Neuronal stem cell (in vitro differentiated cells): ENCODE measurements around the gene RAD9A.

ENCODE experiments used
- DNase-seq: peaks from one replicate; pipeline ENCODE4 v3.0.0-alpha.2; 2013; ENCODE audit warnings: low spot score
- H2AFZ ChIP-seq: one replicate; pipeline ENCODE4 v1.6.1; 2013; ENCODE audit warnings: mild to moderate bottlenecking, low read length, inconsistent platforms
- H2AK5ac ChIP-seq: 2 replicates; pipeline ENCODE4 v1.6.1; 2013; ENCODE audit warnings: low read depth, mild to moderate bottlenecking, inconsistent platforms, low read length, moderate library complexity, mixed read lengths
- H2BK120ac ChIP-seq: 2 replicates; pipeline ENCODE4 v1.6.1; 2013; ENCODE audit warnings: low read depth, mild to moderate bottlenecking, inconsistent platforms, low read length, moderate library complexity, mixed read lengths
- H2BK12ac ChIP-seq: one replicate; pipeline ENCODE4 v1.6.1; 2013; ENCODE audit warnings: low read length, inconsistent platforms
- H2BK15ac ChIP-seq: 2 replicates; pipeline ENCODE4 v1.6.1; 2013; ENCODE audit warnings: mild to moderate bottlenecking, low read length, inconsistent platforms, mixed read lengths
- H2BK5ac ChIP-seq: one replicate; pipeline ENCODE4 v1.6.1; 2013; ENCODE audit warnings: inconsistent platforms, mild to moderate bottlenecking, low read length, moderate library complexity
- H3K14ac ChIP-seq: one replicate; pipeline ENCODE4 v1.6.1; 2013; ENCODE audit warnings: low read length, inconsistent platforms
- H3K18ac ChIP-seq: 2 replicates; pipeline ENCODE4 v1.6.1; 2013; ENCODE audit warnings: low read length, inconsistent platforms
- H3K23ac ChIP-seq: 2 replicates; pipeline ENCODE4 v1.6.1; 2013; ENCODE audit warnings: low read depth, mild to moderate bottlenecking, mixed read lengths, low read length, inconsistent platforms; ENCODE audit not compliant: poor library complexity
- H3K27ac ChIP-seq: replicated peaks from 3 replicates; pipeline ENCODE4 v1.5.1; 2013; ENCODE audit warnings: low read length, inconsistent platforms
- H3K27me3 ChIP-seq, 3 experiments: 2 replicates each; pipeline ENCODE4 v1.6.1; 2013; ENCODE audit warnings: low read length in 3 of 3, mild to moderate bottlenecking in 2 of 3, inconsistent platforms in 1 of 3, low read depth in 1 of 3, mixed read lengths in 1 of 3, moderate library complexity in 1 of 3; ENCODE audit not compliant: control insufficient read depth in 3 of 3, insufficient read depth in 3 of 3
- H3K36me3 ChIP-seq, 2 donors: replicated peaks in 1 of 2; 2 replicates each; pipeline ENCODE4 v1.6.1; 2013; ENCODE audit warnings: low read length in 2 of 2; ENCODE audit not compliant: control insufficient read depth in 2 of 2, insufficient read depth in 2 of 2
- H3K4ac ChIP-seq: 2 replicates; pipeline ENCODE4 v1.6.1; 2013; ENCODE audit warnings: inconsistent platforms, mild to moderate bottlenecking, low read length, moderate library complexity
- H3K4me1 ChIP-seq, 2 donors: 1 replicate in 1 of 2; 2 replicates in 1 of 2; pipeline ENCODE4 v1.6.1; 2013; ENCODE audit warnings: low read length in 2 of 2, low read depth in 1 of 2; ENCODE audit not compliant: control insufficient read depth in 2 of 2, insufficient read depth in 1 of 2
- H3K4me2 ChIP-seq: one replicate; pipeline ENCODE4 v1.6.1; 2013; ENCODE audit warnings: mild to moderate bottlenecking, low read length, inconsistent platforms; ENCODE audit not compliant: insufficient read depth, poor library complexity, severe bottlenecking
- H3K4me3 ChIP-seq, 2 donors: 2 replicates each; pipeline ENCODE4 v1.5.1; 2013; ENCODE audit warnings: low read length in 2 of 2, mild to moderate bottlenecking in 2 of 2, inconsistent platforms in 1 of 2, moderate library complexity in 1 of 2
- H3K79me1 ChIP-seq: one replicate; pipeline ENCODE4 v1.6.1; 2013; ENCODE audit warnings: low read depth, mild to moderate bottlenecking, inconsistent platforms, low read length, moderate library complexity
- H3K9ac ChIP-seq: one replicate; pipeline ENCODE4 v1.6.1; 2013; ENCODE audit warnings: mild to moderate bottlenecking, low read depth, low read length, inconsistent platforms; ENCODE audit not compliant: poor library complexity
- H3K9me3 ChIP-seq, 2 donors: replicated peaks in 1 of 2; 2 replicates each; pipeline versions ENCODE3 to v1.6.1; 2013; ENCODE audit warnings: low read length in 2 of 2, mild to moderate bottlenecking in 2 of 2, inconsistent platforms in 1 of 2, low read depth in 1 of 2, mixed read lengths in 1 of 2, moderate library complexity in 1 of 2; ENCODE audit not compliant: control insufficient read depth in 2 of 2, insufficient read depth in 1 of 2
- H4K8ac ChIP-seq: one replicate; pipeline ENCODE4 v1.6.1; 2013; ENCODE audit warnings: low read depth, mild to moderate bottlenecking, inconsistent platforms, low read length, moderate library complexity
- H4K91ac ChIP-seq: one replicate; pipeline ENCODE4 v1.6.1; 2013; ENCODE audit warnings: low read length, low read depth, mild to moderate bottlenecking, inconsistent platforms; ENCODE audit not compliant: poor library complexity
- WGBS, 2 donors: extraction: QIAGEN DNeasy Blood & Tissue Kit; methylation state at CpG; one replicate each; pipeline ENCODE4 v1.1.7; 2013; ENCODE audit warnings: missing lambda C conversion rate in 2 of 2, mixed read lengths in 1 of 2; ENCODE audit not compliant: insufficient read length in 2 of 2, insufficient replicate concordance in 1 of 2; ENCODE audit errors: extremely low coverage in 2 of 2; 5-methylcytosine and 5-hydroxymethylcytosine counted together

Gene RAD9A

DNA sequence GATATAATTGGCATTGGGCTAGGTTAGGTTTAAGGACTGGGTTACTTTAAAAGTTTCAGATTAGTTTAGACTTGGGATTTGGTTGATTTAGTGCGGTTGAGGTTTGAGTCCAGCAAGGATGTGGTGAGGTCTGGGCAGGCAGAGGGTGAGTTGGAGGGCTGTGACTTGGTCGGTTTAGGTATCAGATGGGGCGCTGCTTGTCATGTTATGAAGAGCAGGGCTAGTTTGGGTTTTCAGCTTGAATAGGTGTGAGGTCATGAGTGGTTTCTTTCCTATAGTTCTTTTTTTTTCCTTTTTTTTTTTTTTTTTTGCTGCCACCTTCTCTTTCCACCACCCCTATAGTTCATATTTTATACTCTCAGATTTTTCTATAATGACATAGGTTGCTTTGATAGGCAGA lies 23.2 kb upstream of the RAD9A start:
- no peak overlapping the region for H2BK12ac ChIP-seq
- no peak overlapping the region for H2BK5ac ChIP-seq
- H3K4me1 ChIP-seq: peaks cover 20% of the 10 kb centered on the region in 2 donors
- peaks cover 2 to 17% of the 10 kb centered on the region in 2 donors for H3K36me3 ChIP-seq
- H2AFZ ChIP-seq: no peak overlapping the region
- no peaks in the 10 kb centered on the region for H3K9me3 ChIP-seq
- H3K4me2 ChIP-seq: no peak overlapping the region
- H3K4ac ChIP-seq: no peak overlapping the region
- peaks cover 10% of the 10 kb centered on the region for H3K79me1 ChIP-seq
- no peak overlapping the region for H2BK120ac ChIP-seq
- H3K23ac ChIP-seq: no peak overlapping the region
- H4K91ac ChIP-seq: no peak overlapping the region
- H3K18ac ChIP-seq: no peak overlapping the region
- DNase-seq: no peak
- H3K14ac ChIP-seq: no peak overlapping the region
- no CpG with 5 or more reads among the region's 3 CpGs for WGBS, 2 donors
- H3K27ac ChIP-seq: no peak overlapping the region
- peaks cover 0 to 6% (median 0%) of the 10 kb centered on the region in 3 experiments for H3K27me3 ChIP-seq
- H2AK5ac ChIP-seq: no peak overlapping the region
- no peak overlapping the region for H4K8ac ChIP-seq
- no peak overlapping the region for H3K9ac ChIP-seq
- no peak overlapping the region for H3K4me3 ChIP-seq
- no peak overlapping the region for H2BK15ac ChIP-seq

GRCh38 chr11:67369275-67369674 lies 22.5 kb upstream of the RAD9A start:
- no peak overlapping the region for H3K4me2 ChIP-seq
- peak overlapping the region in 1 of 2 donors; percentile 53 for H3K4me3 ChIP-seq
- H3K4ac ChIP-seq: no peak overlapping the region
- H3K36me3 ChIP-seq: peaks cover 2 to 15% of the 10 kb centered on the region in 2 donors
- H2BK5ac ChIP-seq: no peak overlapping the region
- no peaks in the 10 kb centered on the region for H3K9me3 ChIP-seq
- no peak overlapping the region for H3K23ac ChIP-seq
- no peak overlapping the region for H3K27ac ChIP-seq
- H3K27me3 ChIP-seq: peaks cover 0 to 6% (median 0%) of the 10 kb centered on the region in 3 experiments
- no peak overlapping the region for H4K91ac ChIP-seq
- H3K79me1 ChIP-seq: peaks cover 10% of the 10 kb centered on the region
- peaks cover 21 to 26% of the 10 kb centered on the region in 2 donors for H3K4me1 ChIP-seq
- no peak overlapping the region for H2AFZ ChIP-seq
- no peak overlapping the region for H3K18ac ChIP-seq
- no peak overlapping the region for H2BK120ac ChIP-seq
- DNase-seq: no peak
- no CpG with 5 or more reads among the region's 8 CpGs for WGBS, 2 donors
- H2BK15ac ChIP-seq: no peak overlapping the region
- H3K9ac ChIP-seq: no peak overlapping the region
- peak overlapping the region; percentile 12 for H2AK5ac ChIP-seq
- H4K8ac ChIP-seq: no peak overlapping the region
- H3K14ac ChIP-seq: no peak overlapping the region
- no peak overlapping the region for H2BK12ac ChIP-seq

DNA sequence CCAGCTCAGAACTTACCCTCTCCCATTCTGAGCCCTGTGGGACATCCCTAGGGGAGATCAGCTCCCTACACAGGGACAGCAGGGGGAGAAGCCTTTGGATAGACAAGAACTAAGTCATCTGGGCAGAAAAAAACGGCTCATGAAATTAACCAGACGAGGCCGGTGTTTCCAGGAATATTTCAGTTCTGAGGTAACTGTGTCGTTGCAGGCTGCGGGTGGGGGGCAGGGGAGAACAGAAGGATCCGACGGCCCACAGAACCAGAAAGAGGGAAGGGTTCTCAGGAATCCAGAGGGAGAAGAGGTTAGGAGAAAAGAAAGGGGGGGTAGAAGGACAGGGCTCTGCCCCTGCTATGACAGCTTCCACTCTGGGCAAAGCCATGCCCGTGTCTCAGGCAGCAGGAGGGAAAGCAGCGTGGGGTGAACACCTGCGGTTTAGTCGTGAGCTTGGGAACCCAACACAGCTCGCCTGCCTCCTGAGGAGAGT lies 21.9 kb upstream of the RAD9A start:
- Histone ChIP-seq H2AK5ac (peak overlapping the region; percentile 16), H4K91ac (no peak overlapping the region), H3K4me3 (no peak overlapping the region), H3K9ac (peak overlapping the region; percentile 50), H3K79me1 (peaks cover 10% of the 10 kb centered on the region), H3K27ac (no peak overlapping the region), H3K18ac (peak overlapping the region; percentile 38), H3K36me3 (peaks cover 0 to 10% of the 10 kb centered on the region in 2 donors), H2AFZ (no peak overlapping the region), H3K4me1 (peaks cover 27 to 32% of the 10 kb centered on the region in 2 donors), H3K14ac (no peak overlapping the region), H2BK5ac (no peak overlapping the region), H2BK15ac (no peak overlapping the region), H3K4ac (no peak overlapping the region), H2BK12ac (no peak overlapping the region), H3K27me3 (peaks cover 0 to 6% (median 0%) of the 10 kb centered on the region in 3 experiments), H3K9me3 (no peaks in the 10 kb centered on the region), H4K8ac (no peak overlapping the region), H3K23ac (no peak overlapping the region), H3K4me2 (no peak overlapping the region), H2BK120ac (no peak overlapping the region)
- DNase-seq: no peak
- WGBS, 2 donors: no CpG with 5 or more reads among the region's 12 CpGs

GRCh38 chr11:67370351-67371076 lies 21.3 kb upstream of the RAD9A start:
- peaks cover 0 to 4% of the 10 kb centered on the region in 2 donors for H3K36me3 ChIP-seq
- no peak overlapping the region for H4K91ac ChIP-seq
- H2AK5ac ChIP-seq: peak overlapping the region; percentile 16
- no peak overlapping the region for H3K27ac ChIP-seq
- H3K79me1 ChIP-seq: peaks cover 10% of the 10 kb centered on the region
- H2BK15ac ChIP-seq: peak overlapping the region; percentile 87
- peak overlapping the region; percentile 71 for H3K9ac ChIP-seq
- no peak overlapping the region for H3K23ac ChIP-seq
- H2BK120ac ChIP-seq: peak overlapping the region; percentile 34
- H3K14ac ChIP-seq: no peak overlapping the region
- H4K8ac ChIP-seq: no peak overlapping the region
- peak overlapping the region; percentile 57 for H3K18ac ChIP-seq
- H3K4me3 ChIP-seq: no peak overlapping the region
- peak overlapping the region; percentile 33 for H2BK12ac ChIP-seq
- peaks cover 30 to 38% of the 10 kb centered on the region in 2 donors for H3K4me1 ChIP-seq
- no peak for DNase-seq
- no peak overlapping the region for H3K4me2 ChIP-seq
- no peaks in the 10 kb centered on the region for H3K9me3 ChIP-seq
- H3K27me3 ChIP-seq: peaks cover 0 to 6% (median 0%) of the 10 kb centered on the region in 3 experiments
- H3K4ac ChIP-seq: no peak overlapping the region
- WGBS, 2 donors: no CpG with 5 or more reads among the region's 14 CpGs
- no peak overlapping the region for H2BK5ac ChIP-seq
- no peak overlapping the region for H2AFZ ChIP-seq
